DND-41 (cell line): ENCODE measurements around the gene PRELP.

Source experiments
- EZH2 ChIP-seq: IDR thresholded peaks from 3 replicates; pipeline ENCODE4 v1.6.1; 2012; ENCODE audit warnings: borderline replicate concordance, low read depth, mild to moderate bottlenecking, moderate library complexity, low read length, inconsistent platforms; ENCODE audit not compliant: severe bottlenecking
- TF ChIP-seq, protein P1 (sequence below): IDR thresholded peaks from 2 replicates; pipeline ENCODE4 v1.5.1; 2012; ENCODE audit warnings: borderline replicate concordance, low read length, moderate library complexity, mild to moderate bottlenecking; ENCODE audit not compliant: poor library complexity, severe bottlenecking; ENCODE audit errors: extremely low read depth

GRCh38 chr1:203520315-203520714, 44.7 kb downstream of the PRELP start:
- no peak for TF ChIP-seq EZH2
- TF ChIP-seq, protein P1, sequence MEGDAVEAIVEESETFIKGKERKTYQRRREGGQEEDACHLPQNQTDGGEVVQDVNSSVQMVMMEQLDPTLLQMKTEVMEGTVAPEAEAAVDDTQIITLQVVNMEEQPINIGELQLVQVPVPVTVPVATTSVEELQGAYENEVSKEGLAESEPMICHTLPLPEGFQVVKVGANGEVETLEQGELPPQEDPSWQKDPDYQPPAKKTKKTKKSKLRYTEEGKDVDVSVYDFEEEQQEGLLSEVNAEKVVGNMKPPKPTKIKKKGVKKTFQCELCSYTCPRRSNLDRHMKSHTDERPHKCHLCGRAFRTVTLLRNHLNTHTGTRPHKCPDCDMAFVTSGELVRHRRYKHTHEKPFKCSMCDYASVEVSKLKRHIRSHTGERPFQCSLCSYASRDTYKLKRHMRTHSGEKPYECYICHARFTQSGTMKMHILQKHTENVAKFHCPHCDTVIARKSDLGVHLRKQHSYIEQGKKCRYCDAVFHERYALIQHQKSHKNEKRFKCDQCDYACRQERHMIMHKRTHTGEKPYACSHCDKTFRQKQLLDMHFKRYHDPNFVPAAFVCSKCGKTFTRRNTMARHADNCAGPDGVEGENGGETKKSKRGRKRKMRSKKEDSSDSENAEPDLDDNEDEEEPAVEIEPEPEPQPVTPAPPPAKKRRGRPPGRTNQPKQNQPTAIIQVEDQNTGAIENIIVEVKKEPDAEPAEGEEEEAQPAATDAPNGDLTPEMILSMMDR, result no peak
